ENCODE measurements around the gene MCFD2.

GRCh38 chr2:46862514-46862913 is 53.1 kb downstream of the MCFD2 start:
- no peak for TF ChIP-seq POLR2A (IDR thresholded peaks at IDR 0.05)
- no peak for TF ChIP-seq EP300 (IDR thresholded peaks at IDR 0.05)
- no peak for TF ChIP-seq CTCF (IDR thresholded peaks at IDR 0.05)
